ENCODE results near the gene PCDHGA1. TPM values are rescaled to one million over a fixed set of nuclear protein-coding genes. Genes with fewer than 3 reads are reported as not detected.
A peak's percentile ranks its signal among the peaks of the same experiment; 100 is the strongest.

PCDHGA1 gene
- polyA plus RNA-seq, 2 of the 4 experiments (the other 2 are of a cell fraction) = 0.32 to 0.71 TPM

DNA sequence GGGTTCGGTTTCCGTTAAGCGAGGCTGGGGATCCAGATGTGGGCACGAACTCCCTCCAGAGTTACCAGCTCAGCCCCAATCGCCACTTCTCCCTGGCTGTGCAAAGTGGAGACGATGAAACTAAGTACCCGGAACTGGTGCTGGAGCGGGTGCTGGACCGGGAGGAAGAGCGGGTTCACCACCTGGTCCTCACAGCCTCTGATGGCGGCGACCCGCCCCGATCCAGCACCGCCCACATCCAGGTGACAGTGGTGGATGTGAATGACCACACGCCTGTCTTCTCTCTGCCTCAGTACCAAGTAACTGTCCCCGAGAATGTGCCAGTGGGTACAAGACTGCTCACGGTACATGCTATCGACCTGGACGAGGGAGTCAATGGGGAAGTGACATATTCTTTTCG is 53.0 kb downstream of the PCDHGA1 start:
- ATAC-seq (peak; percentile 22 to 27; a peak in 4 of 6 replicates), DNase-seq (ENCODE audit: low read depth in 1 of 2, low spot score in 1 of 2) (peak in 1 of 2 experiments; percentile 20), FAIRE-seq (no peak)
- ChIA-PET POLR2A (interaction anchor here (0.8 to 1.5 kb wide), 3 partner anchors 13 to 181 kb away, joined by 3 to 4 read pairs (median 3); partner anchors contain the start of genes PCDHGB3 and TAF7), CTCF (interaction anchor here (0.7 to 2.2 kb wide), 31 partner anchors 11 to 562 kb away, joined by 3 to 19 read pairs (median 4); partner anchors contain the start of genes PCDHA5, PCDHGA1, PCDHGA5 and PCDHGB3)
- peak overlapping the region; percentile 87 to 88 for H3K27ac ChIP-seq
- WGBS (ENCODE audit: missing lambda C conversion rate) = 44% methylated on average over 21 of the region's 21 CpGs
- peak overlapping the region; percentile 88 for H3K4me3 ChIP-seq
- no peak for TF ChIP-seq FOXS1 (CRISPR knock-in tag; IDR thresholded peaks at IDR 0.05)
- no peak for TF ChIP-seq RFX5 (IDR thresholded peaks at IDR 0.05)
- TF ChIP-seq, protein P1, sequence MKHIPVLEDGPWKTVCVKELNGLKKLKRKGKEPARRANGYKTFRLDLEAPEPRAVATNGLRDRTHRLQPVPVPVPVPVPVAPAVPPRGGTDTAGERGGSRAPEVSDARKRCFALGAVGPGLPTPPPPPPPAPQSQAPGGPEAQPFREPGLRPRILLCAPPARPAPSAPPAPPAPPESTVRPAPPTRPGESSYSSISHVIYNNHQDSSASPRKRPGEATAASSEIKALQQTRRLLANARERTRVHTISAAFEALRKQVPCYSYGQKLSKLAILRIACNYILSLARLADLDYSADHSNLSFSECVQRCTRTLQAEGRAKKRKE (CRISPR knock-in tag; IDR thresholded peaks at IDR 0.05; ENCODE audit: low read depth) = no peak
- TF ChIP-seq EHMT2 (IDR thresholded peaks at IDR 0.05; ENCODE audit: low read depth) = no peak
- TF ChIP-seq, protein P2, sequence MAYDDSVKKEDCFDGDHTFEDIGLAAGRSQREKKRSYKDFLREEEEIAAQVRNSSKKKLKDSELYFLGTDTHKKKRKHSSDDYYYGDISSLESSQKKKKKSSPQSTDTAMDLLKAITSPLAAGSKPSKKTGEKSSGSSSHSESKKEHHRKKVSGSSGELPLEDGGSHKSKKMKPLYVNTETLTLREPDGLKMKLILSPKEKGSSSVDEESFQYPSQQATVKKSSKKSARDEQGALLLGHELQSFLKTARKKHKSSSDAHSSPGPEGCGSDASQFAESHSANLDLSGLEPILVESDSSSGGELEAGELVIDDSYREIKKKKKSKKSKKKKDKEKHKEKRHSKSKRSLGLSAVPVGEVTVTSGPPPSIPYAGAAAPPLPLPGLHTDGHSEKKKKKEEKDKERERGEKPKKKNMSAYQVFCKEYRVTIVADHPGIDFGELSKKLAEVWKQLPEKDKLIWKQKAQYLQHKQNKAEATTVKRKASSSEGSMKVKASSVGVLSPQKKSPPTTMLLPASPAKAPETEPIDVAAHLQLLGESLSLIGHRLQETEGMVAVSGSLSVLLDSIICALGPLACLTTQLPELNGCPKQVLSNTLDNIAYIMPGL (CRISPR knock-in tag; IDR thresholded peaks at IDR 0.05; ENCODE audit: borderline replicate concordance) = no peak
- TF ChIP-seq MAFK (IDR thresholded peaks at IDR 0.05; ENCODE audit: partially characterized antibody) = no peak
- TF ChIP-seq, protein P3, sequence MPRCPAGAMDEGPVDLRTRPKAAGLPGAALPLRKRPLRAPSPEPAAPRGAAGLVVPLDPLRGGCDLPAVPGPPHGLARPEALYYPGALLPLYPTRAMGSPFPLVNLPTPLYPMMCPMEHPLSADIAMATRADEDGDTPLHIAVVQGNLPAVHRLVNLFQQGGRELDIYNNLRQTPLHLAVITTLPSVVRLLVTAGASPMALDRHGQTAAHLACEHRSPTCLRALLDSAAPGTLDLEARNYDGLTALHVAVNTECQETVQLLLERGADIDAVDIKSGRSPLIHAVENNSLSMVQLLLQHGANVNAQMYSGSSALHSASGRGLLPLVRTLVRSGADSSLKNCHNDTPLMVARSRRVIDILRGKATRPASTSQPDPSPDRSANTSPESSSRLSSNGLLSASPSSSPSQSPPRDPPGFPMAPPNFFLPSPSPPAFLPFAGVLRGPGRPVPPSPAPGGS (IDR thresholded peaks at IDR 0.05) = no peak
- no peak for TF ChIP-seq JUNB (IDR thresholded peaks at IDR 0.05)
- no peak for TF ChIP-seq JUN (IDR thresholded peaks at IDR 0.05)
- TF ChIP-seq FOSL2 (IDR thresholded peaks at IDR 0.05) = no peak
- TF ChIP-seq FOSL2 (CRISPR knock-in tag; IDR thresholded peaks at IDR 0.05) = no peak
- no peak for TF ChIP-seq HOXB5 (CRISPR knock-in tag; IDR thresholded peaks at IDR 0.05)
- TF ChIP-seq HDAC2 (IDR thresholded peaks at IDR 0.05) = no peak
- no peak for TF ChIP-seq TFCP2L1 (CRISPR knock-in tag; IDR thresholded peaks at IDR 0.05)
- no peak for TF ChIP-seq RCOR1 (IDR thresholded peaks at IDR 0.05; ENCODE audit: low read depth, low read length)
- no peak for TF ChIP-seq ZNF302 (CRISPR knock-in tag; IDR thresholded peaks at IDR 0.05)
- no peaks in the 10 kb centered on the region for H3K4me1 ChIP-seq
- H3K9me3 ChIP-seq = peaks cover 35% of the 10 kb centered on the region
- peak overlapping the region; percentile 99 for H3K4me2 ChIP-seq

- H3K4me3 ChIP-seq = no peak overlapping the region
- FAIRE-seq (no peak), ATAC-seq (no peak), DNase-seq (ENCODE audit: low read depth in 1 of 2, low spot score in 1 of 2) (no peak)
- POLR2A ChIA-PET = no interaction called here
- H3K27ac ChIP-seq = no peak overlapping the region
- peaks cover 45% of the 10 kb centered on the region for H3K9me3 ChIP-seq
- WGBS (ENCODE audit: missing lambda C conversion rate) = 71% methylated on average over 42 of the region's 43 CpGs
- no peak overlapping the region for H3K4me2 ChIP-seq
- TF ChIP-seq ZNF302 (CRISPR knock-in tag; IDR thresholded peaks at IDR 0.05) (no peak), ZFP36 (IDR thresholded peaks at IDR 0.05; ENCODE audit: borderline replicate concordance, partially characterized antibody) (no peak), POLR2A (IDR thresholded peaks at IDR 0.05; ENCODE audit: low read length) (no peak), HOXB5 (CRISPR knock-in tag; IDR thresholded peaks at IDR 0.05) (no peak), RFX5 (IDR thresholded peaks at IDR 0.05) (no peak), MYC (IDR thresholded peaks at IDR 0.05; ENCODE audit: borderline replicate concordance, low read length) (no peak), NFE2L2 (conservative IDR thresholded peaks at IDR 0.05; ENCODE audit: low read length) (no peak), BHLHE40 (IDR thresholded peaks at IDR 0.05; ENCODE audit: low read depth, low read length) (no peak), GATA3 (IDR thresholded peaks at IDR 0.05; ENCODE audit: borderline replicate concordance) (no peak)
- TF ChIP-seq, protein P3 (IDR thresholded peaks at IDR 0.05) = no peak
- no peaks in the 10 kb centered on the region for H3K4me1 ChIP-seq
- CTCF ChIA-PET = interaction anchor here (3.7 kb wide), 1 partner anchor 14 kb away, joined by 16 read pairs; the partner anchor contains the start of gene PCDHGB3
Measured at GRCh38 chr5:141384471-141385267, 54.4 kb downstream of the PCDHGA1 start.
